HG02759 (cell line): Measurements from ENCODE around the gene HIBCH.
"Not testable (repeated sequence)": the region's sequence is repeated elsewhere in the genome, so short reads cannot be mapped to it uniquely, and the experiment has no call there.

ENCODE experiments used
- ATAC-seq: cut with Tn5 transposase; IDR thresholded peaks from one replicate; pipeline ENCODE4 v1.9.1; 2021; ENCODE audit warnings: mild to moderate bottlenecking, moderate library complexity; ENCODE audit not compliant: unreplicated experiment

Gene HIBCH

GRCh38 chr2:190255676-190256075 lies 64.0 kb downstream of the HIBCH start:
- ATAC-seq = no peak

DNA sequence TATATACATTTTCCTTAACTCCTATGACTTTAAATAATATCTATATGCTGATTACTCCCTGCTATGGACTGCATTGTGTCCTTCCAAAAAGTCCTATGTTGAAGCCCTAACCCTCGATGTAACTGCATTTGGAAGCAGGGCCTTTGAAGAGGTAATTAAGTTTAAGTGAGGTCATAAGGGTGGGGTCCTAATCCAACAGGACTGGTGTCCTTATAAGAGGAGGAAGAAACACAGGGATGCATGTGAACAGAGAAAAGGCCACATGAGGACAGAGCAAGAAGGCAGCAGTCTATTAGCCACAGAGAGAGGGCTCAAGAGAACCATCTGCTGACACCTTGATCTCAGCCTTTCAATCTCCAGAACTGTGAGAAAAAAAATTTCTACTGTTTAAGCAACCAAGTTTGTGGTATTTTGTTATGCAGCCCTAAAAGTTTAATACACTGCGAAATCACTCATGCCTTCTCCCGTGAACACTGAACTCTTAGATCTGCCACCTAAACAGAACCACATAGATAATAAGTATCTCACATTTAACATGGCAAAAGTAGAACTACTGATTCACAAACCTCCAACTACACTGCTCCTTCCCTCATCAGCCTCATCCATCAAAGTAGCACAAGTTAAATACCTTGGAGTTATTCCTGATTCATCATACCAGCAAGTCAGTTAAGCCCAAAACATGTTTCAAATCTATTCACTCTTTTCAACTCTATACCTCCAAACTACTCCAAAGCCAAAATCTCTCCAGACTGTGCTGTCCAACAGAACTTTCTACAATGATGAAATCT lies 65.4 kb downstream of the HIBCH start:
- ATAC-seq = no peak

- no peak for ATAC-seq
These were observed 69.2 kb downstream of the HIBCH start for GRCh38 chr2:190250421-190250820.

DNA sequence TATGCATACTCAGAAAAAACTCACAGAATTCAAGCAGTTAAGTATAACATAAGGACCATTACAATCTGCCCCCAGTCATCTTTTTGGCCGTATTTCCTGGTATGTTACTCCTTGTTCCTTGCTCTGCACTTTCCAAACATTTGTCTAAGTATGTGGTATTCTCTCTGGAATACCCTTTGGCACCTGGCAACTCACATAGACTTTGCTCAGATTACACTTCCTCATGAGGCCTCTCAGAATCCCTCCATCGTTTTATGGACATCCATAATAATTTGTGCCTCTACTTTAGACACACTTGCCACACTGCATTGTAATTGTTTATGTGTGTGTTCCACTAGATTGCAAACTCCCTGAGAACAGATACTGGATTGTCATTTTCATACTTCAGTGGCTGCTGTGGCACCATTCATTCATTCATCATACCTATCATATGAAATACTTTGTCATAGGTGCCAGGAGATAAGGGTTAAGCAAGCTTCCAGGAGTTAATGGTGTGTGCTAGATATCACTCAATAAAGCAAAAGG lies 84.0 kb downstream of the HIBCH start:
- no peak for ATAC-seq

DNA sequence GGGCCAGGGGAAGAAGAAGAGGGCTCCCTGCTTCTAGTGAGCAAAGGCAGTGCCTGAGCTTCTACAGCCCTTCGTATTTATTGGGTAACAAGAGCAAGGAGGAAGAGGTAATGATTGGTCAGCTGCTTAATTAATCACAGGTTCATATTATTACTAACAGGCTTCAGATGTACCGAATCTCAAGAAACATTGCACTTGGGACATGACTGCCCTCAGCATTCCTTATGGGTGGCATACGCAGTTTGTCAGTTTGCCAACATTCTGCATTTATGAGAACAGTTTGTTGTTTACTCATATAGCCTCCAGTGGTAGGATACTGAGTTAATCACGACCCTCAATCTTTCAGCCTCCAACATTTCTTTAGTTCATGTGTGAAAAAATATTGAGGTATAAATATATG lies 84.5 kb downstream of the HIBCH start:
- no peak for ATAC-seq

- ATAC-seq = not testable (repeated sequence)
These were observed 95.6 kb downstream of the HIBCH start for GRCh38 chr2:190223989-190224388.

GRCh38 chr2:190222745-190223144 lies 96.9 kb downstream of the HIBCH start:
- ATAC-seq = not testable (repeated sequence)

- ATAC-seq = no peak
These were observed 98.2 kb downstream of the HIBCH start for GRCh38 chr2:190221429-190221828.

- no peak for ATAC-seq
These were observed 100.4 kb downstream of the HIBCH start for GRCh38 chr2:190219186-190219585.

- ATAC-seq = no peak
These were observed 102.0 kb downstream of the HIBCH start for GRCh38 chr2:190217616-190218015.

DNA sequence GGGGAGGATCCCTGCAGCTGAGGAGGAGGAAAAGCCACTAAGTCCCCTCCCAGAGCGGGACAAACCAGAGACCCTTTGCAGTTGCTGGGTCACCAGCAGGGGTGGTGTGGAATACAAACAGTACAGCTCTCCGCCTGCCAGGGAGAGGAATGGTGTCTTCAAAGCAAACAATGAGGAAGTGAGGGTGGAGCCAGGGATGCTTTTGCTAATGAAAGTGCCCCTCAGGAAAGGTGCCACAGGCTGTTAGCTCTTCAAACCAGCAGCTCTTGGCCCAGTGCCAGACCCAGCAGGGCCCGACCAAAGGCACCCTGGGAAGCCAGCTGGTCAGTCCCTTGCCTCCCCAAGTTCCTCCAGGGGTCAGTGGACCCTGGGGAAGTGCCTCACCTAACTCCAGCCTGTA lies 102.8 kb downstream of the HIBCH start:
- peak; percentile 47 for ATAC-seq

DNA sequence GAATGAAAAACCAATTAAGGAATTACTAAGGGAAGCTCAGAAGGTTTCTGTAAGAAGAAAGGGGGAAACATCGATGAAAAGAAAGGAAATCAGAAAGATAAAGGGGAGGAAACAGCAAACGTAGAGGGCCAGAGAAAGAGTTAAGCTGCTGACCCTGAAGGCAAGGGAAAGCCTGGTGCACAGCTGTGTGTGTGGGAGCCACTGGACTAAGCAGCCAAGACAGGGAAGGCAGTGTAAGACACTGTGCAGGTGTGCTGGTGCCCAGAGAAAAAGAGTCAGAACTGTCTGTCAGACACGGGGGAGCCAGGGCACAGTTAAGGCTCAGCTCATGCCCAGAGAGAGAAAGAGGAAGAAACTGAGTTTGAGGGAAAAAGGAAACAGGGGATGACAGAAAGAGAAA lies 104.0 kb downstream of the HIBCH start:
- peak; percentile 51 for ATAC-seq

DNA sequence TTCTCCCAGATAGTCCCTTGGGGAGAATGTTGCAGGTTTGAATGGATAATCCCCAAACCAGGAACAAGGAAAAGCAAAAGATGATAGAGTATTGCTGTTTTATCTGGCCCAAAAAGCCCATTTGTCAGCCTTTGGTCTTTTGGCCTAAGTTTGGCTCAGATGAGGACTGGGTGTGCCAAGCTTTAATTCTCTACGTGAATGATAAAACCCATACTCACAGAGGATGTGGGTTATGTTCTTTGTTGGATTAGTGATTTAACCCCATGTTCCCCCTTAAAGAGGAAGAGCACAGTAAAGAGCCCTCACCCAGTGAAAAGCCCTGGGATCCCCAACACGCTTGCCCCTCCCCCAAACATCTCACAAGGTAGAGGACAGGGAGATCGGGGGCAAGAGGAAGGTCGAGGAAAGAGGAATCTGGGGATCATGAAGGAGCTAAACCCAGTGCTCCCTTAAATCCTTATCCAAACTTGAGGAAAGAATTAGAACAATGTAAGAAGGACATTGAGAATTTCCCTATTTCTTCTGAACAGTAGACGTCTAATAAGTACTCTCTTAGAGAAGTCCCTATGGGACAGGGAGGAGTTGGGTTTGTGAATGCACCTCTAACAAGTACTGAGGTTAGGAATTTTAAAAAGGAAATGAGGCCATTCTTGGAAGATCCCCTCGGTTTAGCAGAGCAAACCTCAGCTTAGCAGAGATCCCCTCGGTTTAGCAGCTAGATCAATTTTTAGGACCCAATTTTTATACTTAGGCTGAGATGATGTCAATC lies 105.0 kb downstream of the HIBCH start:
- ATAC-seq = no peak

DNA sequence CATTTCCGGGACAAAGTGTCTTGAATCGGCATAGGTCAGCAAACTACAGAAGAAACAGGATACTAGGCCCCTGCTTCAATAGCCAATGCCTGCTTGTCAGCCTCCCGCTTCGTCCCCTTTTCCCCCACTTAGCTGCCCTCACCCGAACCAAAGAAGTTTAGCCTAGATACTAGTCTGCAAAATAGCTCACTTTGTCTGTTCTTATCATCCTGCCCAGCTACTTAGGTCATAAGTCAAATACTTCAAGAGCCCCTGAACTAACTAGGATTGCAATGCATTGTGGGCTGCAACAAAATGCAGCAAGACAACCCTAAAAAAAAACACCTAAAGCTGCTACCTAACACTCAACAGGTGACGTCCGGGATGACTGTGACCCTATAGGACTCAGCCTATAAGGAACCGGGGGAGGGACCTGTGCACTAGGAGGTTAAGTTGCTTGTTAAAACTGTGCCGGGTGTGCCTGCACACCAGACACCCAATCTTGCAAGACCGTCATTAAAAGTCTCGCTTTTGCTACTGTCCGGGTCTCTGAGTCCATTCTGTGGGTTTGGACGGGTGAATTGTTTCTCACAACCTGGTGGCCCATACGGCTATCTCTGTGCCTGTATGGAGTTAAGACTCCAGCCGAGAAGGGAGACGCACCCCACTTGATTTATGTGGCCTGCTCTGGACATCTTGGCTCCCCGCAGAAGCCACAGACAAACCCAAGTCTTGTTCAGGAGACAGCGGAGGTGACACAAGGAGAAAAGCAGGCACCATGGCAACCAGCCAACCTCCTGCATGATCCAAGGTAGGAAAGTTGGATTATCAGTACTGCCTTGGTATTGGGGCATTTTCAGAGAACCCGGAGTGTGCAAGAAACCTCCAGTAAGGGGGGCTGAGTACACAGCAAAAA lies 105.9 kb downstream of the HIBCH start:
- ATAC-seq = no peak

GRCh38 chr2:190210471-190210870 lies 109.2 kb downstream of the HIBCH start:
- no peak for ATAC-seq

DNA sequence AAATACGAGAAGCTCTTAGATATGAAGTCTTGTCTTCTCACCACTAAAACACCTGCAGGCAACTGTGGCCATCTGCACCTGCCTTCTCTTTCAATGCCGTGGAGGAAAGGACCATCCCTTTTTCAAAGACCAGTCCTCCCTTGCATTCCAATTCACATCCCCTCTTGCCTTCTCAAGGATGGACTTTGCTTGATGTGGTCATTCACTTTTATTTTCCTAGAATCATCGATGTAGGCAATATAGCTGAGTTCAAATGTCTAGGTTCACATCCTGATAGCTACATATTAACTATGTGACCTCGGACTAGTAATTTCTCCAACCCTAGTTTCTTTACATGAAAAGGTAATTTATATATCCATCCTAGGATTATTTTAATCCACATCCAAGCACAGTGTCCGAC lies 110.1 kb downstream of the HIBCH start:
- ATAC-seq = no peak

- ATAC-seq = no peak
These were observed 111.7 kb downstream of the HIBCH start for GRCh38 chr2:190207930-190208329.

GRCh38 chr2:190205657-190206056 lies 114.0 kb downstream of the HIBCH start:
- ATAC-seq = no peak

DNA sequence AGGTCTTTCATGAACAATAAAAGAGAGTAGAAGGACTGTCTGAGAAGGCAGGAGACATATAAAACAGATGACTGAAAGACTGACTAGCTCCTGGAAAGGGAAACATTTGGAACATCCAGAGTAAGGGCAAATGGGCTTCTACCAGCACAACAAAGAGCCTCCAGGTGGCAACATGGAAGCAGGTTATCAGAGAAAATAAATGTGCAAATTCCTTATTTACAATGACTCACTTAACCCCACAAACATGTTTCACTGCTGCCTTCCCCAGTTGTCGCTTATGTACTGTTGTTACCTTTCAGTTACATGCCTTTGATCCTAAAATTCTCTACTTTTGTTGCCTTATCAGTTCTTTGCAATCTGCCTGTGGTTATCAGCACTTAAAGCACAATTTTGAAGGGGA lies 117.0 kb downstream of the HIBCH start:
- ATAC-seq = no peak

DNA sequence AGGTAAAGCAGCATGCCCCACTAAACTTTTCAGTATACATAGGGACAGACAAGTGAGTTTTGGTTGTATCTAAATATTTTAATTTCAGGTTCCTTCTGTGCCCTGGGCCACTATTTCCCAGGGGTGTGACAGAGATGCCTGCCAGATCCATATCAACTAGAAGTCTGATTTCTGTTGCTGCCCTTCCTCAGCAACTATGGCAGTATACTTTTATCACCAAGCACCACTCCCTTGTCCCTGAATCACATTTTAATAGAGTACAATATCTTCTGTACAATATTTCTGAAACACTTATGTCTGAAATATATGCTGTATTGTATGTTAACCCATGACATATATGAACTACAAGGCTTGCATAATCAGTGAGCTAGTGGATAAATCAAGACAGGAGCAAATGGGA lies 117.6 kb downstream of the HIBCH start:
- no peak for ATAC-seq

GRCh38 chr2:190200603-190201002 lies 119.0 kb downstream of the HIBCH start:
- ATAC-seq = no peak
